PC-9 (cell line): ENCODE measurements around the gene SEC61G. TPM values are rescaled to one million over a fixed set of nuclear protein-coding genes. Genes with fewer than 3 reads are reported as not detected.

Experiments
- BruUV-seq: library from RNA; stranded (reverse); fragments of 400-500 nt; replicated peaks from 2 replicates; lab custom pipeline; 2021; lab: Mats Ljungman, UMichigan
- CTCF ChIA-PET: fragments of 300-600 bp; sonication (Branson Sonifier 250); formaldehyde crosslinking; loops from one replicate; lab custom pipeline; 2022; ENCODE audit warnings: antibody characterized with exemption; lab: Charles Lee
- POLR2A ChIA-PET: fragments of 300-600 bp; sonication (Branson Sonifier 250); formaldehyde crosslinking; loops from one replicate; lab custom pipeline; 2022; ENCODE audit warnings: antibody characterized with exemption; ENCODE audit not compliant: unreplicated experiment; lab: Charles Lee
- DNase-seq, 2 experiments: peaks; one replicate each; pipeline versions ENCODE4 v3.0.0 to v3.0.0-alpha.2; 2015 to 2022; ENCODE audit warnings: mixed read lengths in 1 of 2
- H2AFZ ChIP-seq: fragments of 200-600 bp; sonication (generic); 2 replicates; pipeline ENCODE4 v1.8.1; 2017; ENCODE audit warnings: antibody characterized with exemption
- H3F3A ChIP-seq: fragments of 200-600 bp; sonication (generic); 2 replicates; pipeline ENCODE4 v1.8.1; 2017; ENCODE audit warnings: antibody characterized with exemption, mild to moderate bottlenecking, low read depth; ENCODE audit not compliant: insufficient read depth
- H3K27ac ChIP-seq: fragments of 200-600 bp; sonication (generic); 2 replicates; pipeline ENCODE4 v1.6.1; 2016; ENCODE audit warnings: mixed run types
- H3K27me3 ChIP-seq: fragments of 200-600 bp; sonication (generic); 2 replicates; pipeline ENCODE4 v1.6.1; 2016; ENCODE audit warnings: low read depth, mixed run types; ENCODE audit not compliant: insufficient read depth
- H3K36me3 ChIP-seq: fragments of 200-600 bp; sonication (generic); 2 replicates; pipeline ENCODE4 v1.6.1; 2016; ENCODE audit warnings: low read depth, mixed run types
- H3K4me1 ChIP-seq: fragments of 200-600 bp; sonication (generic); replicated peaks from 2 replicates; pipeline ENCODE4 v1.6.1; 2016; ENCODE audit warnings: mixed run types; ENCODE audit not compliant: insufficient read depth
- H3K4me2 ChIP-seq: fragments of 200-600 bp; sonication (generic); 2 replicates; pipeline ENCODE4 v1.6.1; 2017; ENCODE audit warnings: mixed run types
- H3K4me3 ChIP-seq: fragments of 200-600 bp; sonication (generic); 2 replicates; pipeline ENCODE4 v1.6.1; 2016; ENCODE audit warnings: mixed run types
- H3K79me2 ChIP-seq: fragments of 200-600 bp; sonication (generic); 2 replicates; pipeline ENCODE4 v1.6.1; 2017; ENCODE audit warnings: low read depth, mixed run types
- H3K9me2 ChIP-seq: fragments of 200-600 bp; sonication (generic); 2 replicates; pipeline ENCODE4 v1.8.1; 2017; ENCODE audit warnings: mild to moderate bottlenecking; ENCODE audit not compliant: insufficient read depth
- H3K9me3 ChIP-seq: fragments of 200-600 bp; sonication (generic); 2 replicates; pipeline ENCODE4 v1.8.1; 2016; ENCODE audit warnings: low read depth; ENCODE audit not compliant: insufficient read depth
- H4K20me1 ChIP-seq: fragments of 200-600 bp; sonication (generic); 2 replicates; pipeline ENCODE4 v1.8.1; 2017; ENCODE audit not compliant: insufficient read depth
- EZH2 ChIP-seq: fragments of 200-600 bp; sonication (generic); IDR thresholded peaks from 2 replicates; pipeline ENCODE4 v1.8.0; 2017; ENCODE audit warnings: antibody characterized with exemption, low read depth
- intact Hi-C: fragments of 100-400 bp; cut with micrococcal nuclease; formaldehyde crosslinking; loops from one replicate; pipeline ENCODE4 v1.10.0; 2022; ENCODE audit not compliant: unreplicated experiment
- total RNA-seq: library from RNA; stranded (reverse); gene quantifications from 2 replicates; pipeline ENCODE4 v1.2.3, GENCODE V29; 2021
- TF ChIP-seq, protein P1 (sequence below): fragments of 200-600 bp; sonication (generic); conservative IDR thresholded peaks from 2 replicates; pipeline ENCODE4 v1.6.1; 2017; ENCODE audit warnings: mixed run types, antibody characterized with exemption, mild to moderate bottlenecking, moderate library complexity

The SEC61G gene
- total RNA-seq, 1 experiment from 2014 or later, result 261 TPM

DNA sequence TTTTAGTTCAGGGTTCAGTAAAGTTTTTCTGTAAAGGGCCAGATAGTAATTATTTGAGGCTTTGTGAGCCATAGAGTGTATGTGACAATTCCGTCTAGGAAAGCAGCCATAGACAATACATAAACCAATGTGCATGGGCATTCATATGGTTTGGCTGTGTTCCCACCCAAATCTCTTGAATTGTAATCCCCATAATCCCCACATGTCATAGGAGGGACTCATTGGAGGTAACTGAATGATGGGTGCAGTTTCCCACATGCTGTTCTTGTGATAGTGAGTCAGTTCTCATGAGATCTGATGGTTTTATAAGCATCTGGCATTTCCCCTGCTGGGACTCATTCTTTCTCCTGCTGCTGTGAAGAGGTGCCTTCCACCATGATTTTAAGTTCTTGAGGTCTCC is 29.9 kb downstream of the SEC61G start:
- H3K4me2 ChIP-seq, result no peak overlapping the region
- intact Hi-C loops, result no loop called here

DNA sequence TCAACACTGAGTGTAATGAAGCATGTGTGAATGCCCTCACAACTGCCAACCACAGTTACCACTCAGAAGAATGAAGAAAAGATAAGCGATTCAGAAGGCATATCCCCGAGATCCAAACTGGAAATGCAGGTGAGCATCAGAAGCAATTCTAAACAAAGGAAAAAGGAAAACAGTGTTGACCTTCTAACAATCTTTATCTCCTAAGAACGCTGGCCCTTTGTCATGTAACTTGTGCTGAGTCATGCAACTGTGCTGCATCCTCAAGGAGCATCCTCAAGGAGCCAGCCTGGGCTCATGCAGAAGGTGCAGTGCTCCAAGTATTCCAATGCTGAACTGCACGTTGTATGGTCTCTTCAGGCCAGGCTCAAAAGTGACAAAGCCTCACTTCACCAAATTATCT is 30.6 kb downstream of the SEC61G start:
- Histone ChIP-seq H3K9me3 (no peaks in the 10 kb centered on the region), H3K4me3 (no peak overlapping the region), H3K4me1 (no peaks in the 10 kb centered on the region), H3K9me2 (no peaks in the 10 kb centered on the region; the same call in 1 of the 2 replicates), H3K4me2 (no peak overlapping the region), H4K20me1 (no peaks in the 10 kb centered on the region), H3K36me3 (no peaks in the 10 kb centered on the region), H3K79me2 (no peaks in the 10 kb centered on the region), H3K27ac (no peak overlapping the region), H3K27me3 (peaks cover 48% of the 10 kb centered on the region), H3F3A (no peaks in the 10 kb centered on the region), H2AFZ (no peak overlapping the region)
- intact Hi-C loops, result no loop called here
- TF ChIP-seq EZH2, result no peak
- TF ChIP-seq, protein P1, sequence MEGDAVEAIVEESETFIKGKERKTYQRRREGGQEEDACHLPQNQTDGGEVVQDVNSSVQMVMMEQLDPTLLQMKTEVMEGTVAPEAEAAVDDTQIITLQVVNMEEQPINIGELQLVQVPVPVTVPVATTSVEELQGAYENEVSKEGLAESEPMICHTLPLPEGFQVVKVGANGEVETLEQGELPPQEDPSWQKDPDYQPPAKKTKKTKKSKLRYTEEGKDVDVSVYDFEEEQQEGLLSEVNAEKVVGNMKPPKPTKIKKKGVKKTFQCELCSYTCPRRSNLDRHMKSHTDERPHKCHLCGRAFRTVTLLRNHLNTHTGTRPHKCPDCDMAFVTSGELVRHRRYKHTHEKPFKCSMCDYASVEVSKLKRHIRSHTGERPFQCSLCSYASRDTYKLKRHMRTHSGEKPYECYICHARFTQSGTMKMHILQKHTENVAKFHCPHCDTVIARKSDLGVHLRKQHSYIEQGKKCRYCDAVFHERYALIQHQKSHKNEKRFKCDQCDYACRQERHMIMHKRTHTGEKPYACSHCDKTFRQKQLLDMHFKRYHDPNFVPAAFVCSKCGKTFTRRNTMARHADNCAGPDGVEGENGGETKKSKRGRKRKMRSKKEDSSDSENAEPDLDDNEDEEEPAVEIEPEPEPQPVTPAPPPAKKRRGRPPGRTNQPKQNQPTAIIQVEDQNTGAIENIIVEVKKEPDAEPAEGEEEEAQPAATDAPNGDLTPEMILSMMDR, result no peak
- ChIA-PET POLR2A (no interaction called here), CTCF (no interaction called here)
- no peak for DNase-seq
- no TSS peak for BruUV-seq

More for the DNA sequence above, 29.9 kb downstream of the SEC61G start:
- TF ChIP-seq, protein P1, result no peak
- TF ChIP-seq EZH2, result no peak
- H3K4me1 ChIP-seq, result no peaks in the 10 kb centered on the region
- no peak overlapping the region for H2AFZ ChIP-seq
- no peak for DNase-seq
- ChIA-PET CTCF (no interaction called here), POLR2A (no interaction called here)
- H3K27ac ChIP-seq, result no peak overlapping the region
- no peaks in the 10 kb centered on the region for H3K79me2 ChIP-seq
- H4K20me1 ChIP-seq, result no peaks in the 10 kb centered on the region
- no peaks in the 10 kb centered on the region for H3K9me3 ChIP-seq
- H3K36me3 ChIP-seq, result no peaks in the 10 kb centered on the region
- peaks cover 41% of the 10 kb centered on the region for H3K27me3 ChIP-seq
- peaks cover 4% of the 10 kb centered on the region for H3K9me2 ChIP-seq
- H3F3A ChIP-seq, result no peaks in the 10 kb centered on the region
- H3K4me3 ChIP-seq, result no peak overlapping the region
- BruUV-seq, result no TSS peak

DNA sequence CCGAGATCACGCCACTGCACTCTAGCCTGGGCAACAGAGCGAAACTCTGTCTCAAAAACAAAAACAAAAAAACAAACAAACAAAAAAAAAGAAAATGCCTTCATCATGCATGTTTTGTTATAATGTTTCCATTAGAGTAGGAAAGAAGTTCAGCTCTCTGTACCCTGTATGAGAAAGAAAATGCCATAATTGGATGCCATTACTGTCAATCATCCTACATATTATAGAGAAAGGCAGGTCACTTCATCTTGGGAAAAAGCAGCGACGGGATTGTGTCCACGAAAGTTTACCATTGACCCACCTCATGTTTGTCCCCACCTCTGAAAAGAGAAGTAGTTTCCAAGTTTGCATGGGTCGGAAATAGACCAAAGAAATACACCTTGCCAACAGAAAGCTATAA is 33.8 kb downstream of the SEC61G start:
- H3K79me2 ChIP-seq, result no peaks in the 10 kb centered on the region
- DNase-seq, result no peak
- ChIA-PET CTCF (no interaction called here), POLR2A (no interaction called here)
- H2AFZ ChIP-seq, result no peak overlapping the region; the same call in 1 of the 2 replicates
- no peak overlapping the region for H3K4me2 ChIP-seq
- no peak overlapping the region for H3K27ac ChIP-seq
- BruUV-seq, result no TSS peak
- H3K4me3 ChIP-seq, result no peak overlapping the region
- no peaks in the 10 kb centered on the region for H3K4me1 ChIP-seq
- intact Hi-C loops, result no loop called here
- H3F3A ChIP-seq, result no peaks in the 10 kb centered on the region; the same call in 1 of the 2 replicates
- no peaks in the 10 kb centered on the region; the same call in 1 of the 2 replicates for H3K9me2 ChIP-seq
- TF ChIP-seq, protein P1, result no peak
- no peak for TF ChIP-seq EZH2
- peaks cover 69% of the 10 kb centered on the region for H3K27me3 ChIP-seq
- no peaks in the 10 kb centered on the region for H3K36me3 ChIP-seq
- H3K9me3 ChIP-seq, result no peaks in the 10 kb centered on the region
- H4K20me1 ChIP-seq, result no peaks in the 10 kb centered on the region
